GM13977 (cell line): Measurements from ENCODE around the gene RBM11.

Source experiments
- DNase-seq: peaks from one replicate; pipeline ENCODE4 v3.0.0; 2012; ENCODE audit warnings: low spot score
- CTCF ChIP-seq: IDR thresholded peaks from 2 replicates; pipeline ENCODE4 v1.5.1; 2012; ENCODE audit warnings: mild to moderate bottlenecking, control low read depth; ENCODE audit not compliant: insufficient read depth; ENCODE audit errors: extremely low read depth, missing control alignments
- in situ Hi-C: fragments of 300-500 bp; cut with MboI; formaldehyde crosslinking; loops from one replicate; pipeline ENCODE4 v1.12.0; 2022; ENCODE audit warnings: low sequenced_read_pairs, low pct_unique_long_range_greater_than_20kb, mixed read lengths, inconsistent platforms; ENCODE audit not compliant: unreplicated experiment

The RBM11 gene

GRCh38 chr21:14235101-14235500 is 19.1 kb downstream of the RBM11 start:
- DNase-seq = no peak
- in situ Hi-C loops = no loop called here
- TF ChIP-seq CTCF = no peak

GRCh38 chr21:14236180-14236579 is 20.2 kb downstream of the RBM11 start:
- in situ Hi-C loops = no loop called here
- no peak for TF ChIP-seq CTCF
- DNase-seq = no peak

GRCh38 chr21:14239281-14239680 is 23.3 kb downstream of the RBM11 start:
- in situ Hi-C loops = no loop called here
- DNase-seq = no peak
- TF ChIP-seq CTCF = no peak

GRCh38 chr21:14241297-14241696 is 25.3 kb downstream of the RBM11 start:
- in situ Hi-C loops = no loop called here
- no peak for DNase-seq
- no peak for TF ChIP-seq CTCF

GRCh38 chr21:14243461-14243860 is 27.5 kb downstream of the RBM11 start:
- in situ Hi-C loops = no loop called here
- DNase-seq = no peak
- no peak for TF ChIP-seq CTCF

- TF ChIP-seq CTCF = no peak
- DNase-seq = no peak
- in situ Hi-C loops = no loop called here
Measured at GRCh38 chr21:14243874-14244273, 27.9 kb downstream of the RBM11 start.

- no peak for DNase-seq
- in situ Hi-C loops = no loop called here
- TF ChIP-seq CTCF = no peak
Measured at GRCh38 chr21:14244911-14245310, 29.0 kb downstream of the RBM11 start.
